ENCODE measurements around the gene EGFLAM.

The EGFLAM gene

DNA sequence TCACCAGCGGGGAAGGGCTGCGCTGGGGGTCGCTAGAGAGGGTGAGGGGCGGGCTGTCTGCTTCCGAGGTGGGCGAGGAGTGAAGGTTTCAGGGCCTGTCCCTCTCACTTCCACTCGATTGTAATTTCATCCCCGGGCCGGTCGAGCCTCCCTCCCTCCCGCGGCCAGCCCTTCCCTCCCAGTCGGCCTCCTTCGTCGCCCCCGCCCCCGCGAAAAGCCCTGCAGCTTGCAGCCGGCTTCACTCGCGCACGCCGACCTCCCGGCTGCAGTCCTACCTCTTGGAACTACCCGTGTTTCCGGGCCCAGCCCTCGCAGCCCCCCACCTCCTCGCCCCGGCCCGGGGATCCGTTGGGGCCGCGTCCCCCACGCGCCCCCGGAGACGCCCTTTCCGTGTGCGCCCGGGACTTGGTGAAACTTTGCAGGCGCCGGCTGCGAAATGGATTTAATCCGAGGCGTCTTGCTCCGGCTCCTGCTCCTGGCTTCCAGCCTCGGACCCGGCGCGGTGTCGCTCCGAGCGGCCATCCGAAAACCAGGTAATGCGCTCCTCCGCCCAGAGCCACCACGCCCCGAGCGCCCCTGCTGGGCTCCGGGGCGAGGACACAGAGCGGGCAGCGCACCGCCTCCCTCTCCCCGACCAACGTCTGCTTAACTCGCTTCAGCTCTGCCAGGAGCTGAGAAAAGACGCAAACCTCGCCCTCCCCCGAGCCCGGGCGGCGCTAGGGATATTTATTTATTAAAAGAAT, at the start of gene EGFLAM:
TSS of gene EGFLAM (plus strand) at position 241 of the 743 bp plus-strand sequence. CDS start at position 437, 196 bp downstream.
- DNase-seq: no peak

DNA sequence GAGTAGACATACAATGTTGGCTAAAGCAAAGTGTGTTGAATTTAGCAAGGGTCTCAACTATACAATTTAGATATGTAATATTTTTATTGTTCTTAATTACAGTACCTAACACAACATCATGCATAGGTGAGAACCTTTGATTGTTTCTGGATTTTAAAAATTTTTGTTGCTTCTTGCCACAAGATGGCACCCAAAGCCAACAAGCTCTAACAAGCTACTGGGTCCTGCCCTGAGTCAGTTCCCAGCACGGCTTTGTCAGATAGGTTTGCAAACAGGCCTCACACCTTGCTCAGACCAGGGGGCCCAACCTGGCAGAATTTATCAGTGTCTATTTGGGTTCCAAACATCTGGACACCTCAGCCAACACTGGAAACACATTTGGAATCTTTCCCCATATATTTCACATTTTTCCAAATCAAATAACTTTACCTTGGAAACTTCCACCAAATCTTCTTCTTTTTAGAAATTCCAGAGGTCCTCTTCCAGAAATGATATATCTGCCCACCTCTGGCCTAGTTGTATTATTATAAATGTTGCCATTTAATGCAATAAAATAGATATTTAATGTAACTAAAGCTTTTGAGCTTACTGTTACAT, 49.5 kb upstream of the EGFLAM start:
- DNase-seq: no peak

DNA sequence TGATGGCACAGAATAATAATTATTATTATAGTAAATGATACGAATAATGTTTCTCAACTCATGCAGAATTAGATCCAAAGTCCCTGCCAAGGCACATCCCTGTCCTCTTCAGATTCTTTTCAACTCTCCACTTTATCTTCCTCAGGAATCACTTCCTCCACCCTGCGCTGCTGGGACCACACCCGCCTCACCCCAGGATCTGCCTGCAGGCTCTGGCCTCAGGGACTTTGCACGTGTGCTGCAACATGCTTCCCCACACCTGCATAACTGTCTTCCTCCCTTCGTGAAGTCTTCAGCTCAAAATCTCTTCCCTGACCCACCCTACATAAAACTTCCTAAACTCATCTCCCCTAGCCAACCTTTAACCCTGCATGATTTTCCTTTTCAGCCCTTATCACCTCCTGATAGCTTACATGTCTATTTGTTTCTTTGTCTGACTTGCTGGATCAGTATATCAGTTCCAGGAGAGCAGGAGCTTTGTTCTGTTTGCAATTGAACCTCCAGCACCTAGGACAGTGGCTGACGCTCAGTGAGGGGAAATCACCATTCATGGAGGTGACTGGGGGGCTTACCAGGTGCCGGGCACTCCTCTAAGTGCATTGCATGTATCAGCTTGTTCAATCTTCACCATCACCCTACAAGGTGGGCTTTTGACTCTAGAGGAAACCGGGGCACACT, 47.5 kb upstream of the EGFLAM start:
- no peak for DNase-seq

DNA sequence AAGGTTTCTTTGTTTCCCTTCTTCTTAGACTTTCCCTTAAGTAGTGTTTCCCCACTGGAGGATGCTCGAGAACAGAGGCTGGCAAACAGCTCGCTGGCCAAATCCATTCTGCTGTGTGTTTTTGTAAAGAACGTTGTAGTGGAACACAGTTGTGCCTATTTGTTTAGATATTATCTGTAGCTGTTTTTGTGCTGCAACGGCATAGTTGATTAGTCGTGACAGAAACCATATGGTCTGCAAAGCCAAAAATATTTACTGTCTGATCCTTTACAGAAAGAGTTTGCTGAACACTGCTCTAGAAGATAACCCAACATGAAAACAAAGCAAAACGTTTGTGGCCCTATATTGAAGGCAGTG, 47.0 kb upstream of the EGFLAM start:
- no peak for DNase-seq

DNA sequence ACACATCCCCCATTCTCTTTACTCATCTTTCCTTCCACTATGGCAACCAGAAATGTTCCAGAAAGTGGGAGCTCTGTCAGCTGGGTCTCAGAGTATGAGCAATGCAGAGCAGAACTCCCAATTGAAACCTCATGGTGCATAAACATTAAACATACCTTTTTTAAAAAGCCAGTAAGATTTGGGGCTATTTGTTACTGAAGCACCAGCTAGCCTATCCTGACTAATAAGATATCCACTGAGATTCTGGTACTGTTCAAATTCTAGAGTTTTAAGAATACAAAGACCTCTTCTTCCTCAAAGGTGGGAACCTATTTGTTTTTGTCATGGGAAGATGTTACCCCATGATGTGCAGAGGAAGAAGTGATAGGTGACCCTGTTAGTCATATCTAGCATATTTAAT, 46.1 kb upstream of the EGFLAM start:
- DNase-seq: no peak

DNA sequence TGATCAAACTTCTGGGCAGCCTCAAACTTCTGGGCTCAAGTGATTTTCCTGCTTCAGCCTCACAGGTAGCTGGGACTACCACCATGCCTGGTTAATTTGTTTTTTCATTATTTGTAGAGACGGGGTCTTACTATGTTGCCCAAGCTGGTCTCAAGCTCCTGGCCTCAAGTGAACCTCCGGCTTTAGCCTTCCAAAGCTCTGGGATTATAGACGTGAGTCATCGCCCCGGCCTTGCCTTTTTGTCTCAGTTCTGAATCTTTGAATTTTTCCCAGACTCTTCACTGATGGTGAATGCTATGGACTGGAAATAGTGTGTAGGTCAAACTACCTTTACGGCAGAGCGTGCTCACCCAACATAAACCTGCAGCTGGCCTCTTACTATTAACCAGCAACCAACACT, 32.3 kb upstream of the EGFLAM start:
- no peak for DNase-seq

DNA sequence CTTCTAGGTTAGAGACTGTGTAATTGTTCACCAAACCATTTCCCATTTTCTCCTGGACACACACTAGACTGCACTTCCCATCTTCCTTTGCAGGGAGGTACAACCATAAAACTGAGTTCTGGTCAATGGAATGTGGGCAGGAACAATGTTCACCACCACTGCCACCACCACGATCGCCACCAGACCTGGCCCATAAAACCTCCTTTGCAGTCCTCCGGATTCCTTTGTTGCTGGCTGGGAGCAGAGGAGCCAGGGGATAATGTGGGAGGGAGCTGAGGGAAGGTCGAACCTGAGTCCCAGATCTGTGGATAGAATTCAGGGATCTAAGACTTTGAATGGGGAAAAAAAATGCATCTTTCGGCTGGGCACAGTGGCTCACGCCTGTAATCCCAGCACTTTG, 29.4 kb upstream of the EGFLAM start:
- DNase-seq: no peak

DNA sequence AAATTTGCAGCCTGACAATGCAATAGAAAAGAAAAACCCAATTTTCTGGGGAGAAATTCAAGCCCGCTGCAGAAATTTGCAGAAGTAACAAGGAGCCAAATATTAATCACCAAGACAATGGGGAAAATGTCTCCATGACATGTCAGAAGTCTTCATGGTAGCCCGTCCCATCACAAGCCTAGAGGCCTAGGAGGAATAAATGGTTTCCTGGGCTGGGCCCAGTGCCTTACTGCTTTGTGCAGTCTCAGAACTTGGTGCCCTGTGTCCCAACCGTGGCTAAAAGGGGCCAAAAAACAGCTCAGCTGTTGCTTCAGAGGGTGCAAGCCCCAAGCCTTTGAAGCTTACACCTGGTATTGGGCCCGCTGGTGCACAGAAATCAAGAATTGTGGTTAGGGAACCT, 23.6 kb upstream of the EGFLAM start:
- no peak for DNase-seq

DNA sequence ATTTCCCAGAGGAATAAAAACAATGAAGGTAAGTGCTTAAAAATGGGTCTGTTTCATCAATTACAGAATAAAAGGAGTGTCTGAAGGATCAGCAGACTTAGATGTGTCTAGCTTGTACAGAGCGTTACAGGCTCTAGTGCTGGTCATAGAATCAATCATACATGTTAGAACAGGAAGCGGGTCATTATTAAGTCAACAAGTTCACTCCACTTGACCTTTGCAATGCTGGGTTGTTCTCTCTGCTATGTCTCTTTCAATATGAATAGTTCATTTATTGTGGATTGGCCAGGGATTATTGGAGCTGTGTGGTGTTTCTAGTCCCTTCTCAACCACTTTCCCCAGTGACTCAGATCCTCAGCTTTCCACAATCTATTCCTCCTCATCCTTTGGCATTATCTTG, 20.7 kb upstream of the EGFLAM start:
- no peak for DNase-seq

DNA sequence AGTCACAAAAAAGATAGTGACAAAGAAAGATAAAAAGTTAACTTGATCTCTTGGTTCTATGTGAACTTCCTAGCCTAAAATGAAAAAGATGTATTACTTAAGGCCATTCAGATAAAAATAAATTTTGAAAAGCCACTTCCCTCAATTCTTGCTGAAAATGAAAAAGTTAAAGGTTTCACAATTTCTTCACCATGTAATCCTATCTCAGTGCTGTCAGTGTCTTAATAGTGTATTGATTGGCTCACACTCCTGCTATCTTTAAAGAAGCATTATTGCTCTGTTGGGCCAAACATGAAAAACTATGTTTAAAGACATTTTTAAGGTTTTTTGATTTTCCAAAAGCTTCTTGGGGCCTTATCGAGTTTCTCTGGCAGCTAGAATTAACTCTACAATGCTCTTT, 18.1 kb upstream of the EGFLAM start:
- DNase-seq: no peak

DNA sequence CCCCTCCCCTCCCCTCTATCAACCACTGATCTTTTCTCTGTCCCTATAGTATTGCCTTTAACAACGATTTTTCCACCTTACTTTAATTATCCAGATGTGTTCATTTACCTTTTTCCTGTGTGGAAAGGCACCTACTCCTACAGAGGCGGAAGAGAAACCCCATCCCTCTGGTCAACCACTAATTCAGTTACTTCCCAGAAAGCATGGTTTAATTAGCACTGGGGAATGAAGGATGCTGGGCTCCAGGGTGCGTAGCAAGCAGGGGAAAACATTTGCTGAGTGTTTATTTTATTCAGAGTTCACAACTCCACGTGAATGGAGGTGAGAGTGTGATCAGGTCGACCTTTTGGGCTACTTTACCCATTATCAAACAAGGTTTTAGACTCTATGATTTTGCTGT, 16.7 kb upstream of the EGFLAM start:
- DNase-seq: no peak

DNA sequence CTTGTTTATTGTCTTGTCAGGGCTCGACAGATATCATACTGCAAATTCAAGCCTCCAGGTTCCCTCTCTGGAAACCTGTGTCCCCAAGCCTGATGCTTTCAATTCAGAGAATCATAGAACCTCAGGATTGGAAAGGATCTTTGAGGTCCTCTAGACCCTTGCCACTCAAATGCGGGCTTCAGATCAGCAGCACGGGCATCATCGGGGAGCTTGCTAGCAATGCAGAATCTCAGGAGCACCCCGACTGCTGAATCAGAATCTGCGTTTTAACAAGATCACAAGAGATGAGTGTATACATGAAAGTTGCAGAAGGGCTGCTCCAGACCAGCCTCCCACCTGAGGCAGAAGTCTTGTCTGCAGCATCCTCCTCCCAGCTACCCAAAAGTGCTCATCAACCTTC, 13.1 kb upstream of the EGFLAM start:
- no peak for DNase-seq

DNA sequence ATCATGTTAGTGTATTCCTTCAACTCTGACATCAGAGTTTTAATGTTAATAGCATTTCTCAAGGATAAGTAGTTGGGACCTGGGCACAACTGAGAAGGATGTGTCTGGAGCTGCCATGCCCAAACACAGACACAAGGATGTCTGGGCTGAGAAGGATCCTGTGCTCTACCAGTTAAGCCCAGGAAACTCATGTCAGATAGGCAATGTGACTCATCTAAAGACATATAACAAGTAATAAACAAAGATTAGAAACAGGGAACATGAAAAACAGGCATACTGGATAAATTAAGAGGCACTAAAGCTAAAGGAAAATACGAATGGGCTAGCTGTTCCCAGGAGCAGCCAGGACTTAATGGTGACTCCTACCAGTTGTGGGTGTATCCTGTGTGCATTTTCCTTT, 9.1 kb upstream of the EGFLAM start:
- DNase-seq: no peak

DNA sequence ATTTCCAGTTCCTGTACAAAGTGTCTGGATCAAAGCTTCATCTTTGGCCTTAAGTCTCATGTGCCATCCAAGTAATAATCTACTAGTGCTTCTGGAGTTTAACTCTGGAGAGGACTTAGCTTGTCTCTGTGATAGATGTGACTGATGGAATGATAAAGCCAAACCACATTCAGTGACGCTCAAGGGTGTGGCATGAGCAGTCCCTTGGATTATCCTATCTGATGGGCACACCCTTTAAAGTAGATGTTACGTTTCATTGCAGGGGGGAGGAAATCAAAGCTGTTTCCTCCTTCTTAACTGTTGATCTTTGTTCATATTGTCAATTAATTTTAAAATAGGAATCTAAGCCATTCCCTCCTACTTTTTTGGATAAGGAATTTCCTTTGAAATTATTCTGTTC, 8.5 kb upstream of the EGFLAM start:
- no peak for DNase-seq

DNA sequence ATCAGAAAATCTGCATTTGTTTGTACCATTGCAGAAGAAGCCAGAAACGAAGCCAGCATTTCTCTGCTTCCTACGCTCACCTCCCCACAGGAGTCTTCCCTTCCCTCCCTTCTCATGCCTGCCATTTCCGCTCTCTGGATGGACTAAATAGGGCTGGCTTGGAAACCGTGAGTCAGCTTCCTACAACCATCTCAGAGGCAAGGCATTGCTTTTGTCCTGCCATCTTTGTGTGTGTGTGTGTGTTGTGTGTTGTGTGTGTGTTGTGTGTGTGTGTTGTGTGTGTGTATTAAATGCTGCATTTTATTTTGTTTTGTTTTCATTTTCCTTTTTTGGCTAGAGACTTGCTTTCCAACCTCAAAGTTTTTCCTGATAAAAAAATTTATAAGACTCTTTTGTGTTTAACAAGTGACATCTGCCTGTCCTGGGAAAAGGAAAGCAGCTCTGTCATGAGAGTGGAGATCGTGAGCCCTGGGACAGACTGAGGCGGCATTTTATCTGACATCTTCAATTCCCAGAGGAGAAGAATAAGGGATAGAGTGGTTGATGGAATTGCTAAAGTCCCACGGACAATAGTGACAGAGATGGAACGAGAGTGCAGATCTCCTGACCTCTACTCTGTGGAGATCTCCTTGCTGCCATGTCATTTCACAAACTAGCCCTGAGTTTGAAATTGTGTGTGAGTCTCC, 7.5 kb upstream of the EGFLAM start:
- no peak for DNase-seq

DNA sequence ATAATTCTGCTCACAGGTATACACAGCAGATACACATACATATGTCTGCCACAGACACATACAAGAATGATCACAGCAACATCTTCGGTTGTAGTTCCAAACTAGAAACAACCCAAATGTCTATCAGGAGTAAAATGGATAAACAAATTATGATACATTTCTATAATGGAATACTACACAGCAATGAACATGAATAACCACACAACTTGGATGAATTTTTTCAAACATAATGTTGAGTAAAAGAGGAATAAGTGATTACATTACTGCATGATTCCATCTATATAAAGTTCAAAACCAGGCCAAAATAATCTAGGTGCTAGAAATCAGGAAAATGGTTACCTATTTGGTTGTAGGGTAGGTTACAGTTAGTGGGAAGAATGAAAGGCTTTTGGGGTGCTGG, 4.6 kb upstream of the EGFLAM start:
- no peak for DNase-seq

DNA sequence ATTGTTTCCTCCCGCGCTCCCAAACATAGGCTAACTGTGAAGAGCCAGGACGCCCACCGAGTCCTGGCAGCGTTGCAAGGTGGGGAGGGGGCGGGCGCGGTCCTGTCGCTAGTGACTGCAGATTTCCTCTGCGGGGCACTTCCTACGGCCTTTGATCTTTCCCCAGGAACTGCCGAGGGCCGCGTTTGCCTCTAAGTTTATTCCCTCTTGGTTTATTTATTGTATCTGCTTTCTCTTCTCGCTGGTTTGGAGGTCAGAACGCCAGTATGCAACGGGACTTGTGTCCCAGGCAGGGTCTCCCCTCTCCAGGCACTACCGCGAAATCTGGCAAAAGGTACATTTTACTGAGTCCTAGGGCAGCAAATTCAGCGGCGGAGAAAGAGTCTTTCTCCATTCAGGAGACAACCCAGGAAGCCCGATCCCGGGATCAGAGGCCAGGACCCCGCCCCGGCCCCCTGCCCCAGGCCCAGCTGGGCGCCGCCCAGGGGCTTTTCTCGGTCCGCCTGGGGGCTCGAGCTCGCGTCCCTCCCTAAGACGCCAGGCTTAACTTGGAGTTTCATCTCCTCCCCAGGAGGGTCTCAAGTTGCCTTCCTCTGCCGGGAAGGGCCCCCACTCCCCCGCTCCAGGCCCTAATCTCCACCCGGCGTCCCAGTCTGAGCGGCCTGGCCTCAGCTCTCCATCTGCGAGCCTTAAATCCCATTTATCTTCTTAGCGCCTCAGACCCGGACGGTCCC, 884 bp upstream of the EGFLAM start:
- no peak for DNase-seq

DNA sequence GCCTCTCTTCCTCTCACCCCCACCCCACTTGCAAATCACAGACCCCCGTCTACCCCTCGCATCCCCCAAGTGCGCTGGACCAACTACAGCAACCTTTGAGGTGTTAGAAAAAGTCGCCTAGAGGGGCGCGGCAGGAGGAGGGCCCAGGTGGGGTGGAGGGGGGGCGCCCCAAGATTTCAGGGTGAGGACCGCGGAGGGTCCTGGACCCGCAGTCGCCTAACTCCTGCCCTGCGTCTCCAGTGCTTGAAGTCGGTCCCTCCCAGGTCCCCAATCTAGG, 379 bp upstream of the EGFLAM start:
- no peak for DNase-seq

DNA sequence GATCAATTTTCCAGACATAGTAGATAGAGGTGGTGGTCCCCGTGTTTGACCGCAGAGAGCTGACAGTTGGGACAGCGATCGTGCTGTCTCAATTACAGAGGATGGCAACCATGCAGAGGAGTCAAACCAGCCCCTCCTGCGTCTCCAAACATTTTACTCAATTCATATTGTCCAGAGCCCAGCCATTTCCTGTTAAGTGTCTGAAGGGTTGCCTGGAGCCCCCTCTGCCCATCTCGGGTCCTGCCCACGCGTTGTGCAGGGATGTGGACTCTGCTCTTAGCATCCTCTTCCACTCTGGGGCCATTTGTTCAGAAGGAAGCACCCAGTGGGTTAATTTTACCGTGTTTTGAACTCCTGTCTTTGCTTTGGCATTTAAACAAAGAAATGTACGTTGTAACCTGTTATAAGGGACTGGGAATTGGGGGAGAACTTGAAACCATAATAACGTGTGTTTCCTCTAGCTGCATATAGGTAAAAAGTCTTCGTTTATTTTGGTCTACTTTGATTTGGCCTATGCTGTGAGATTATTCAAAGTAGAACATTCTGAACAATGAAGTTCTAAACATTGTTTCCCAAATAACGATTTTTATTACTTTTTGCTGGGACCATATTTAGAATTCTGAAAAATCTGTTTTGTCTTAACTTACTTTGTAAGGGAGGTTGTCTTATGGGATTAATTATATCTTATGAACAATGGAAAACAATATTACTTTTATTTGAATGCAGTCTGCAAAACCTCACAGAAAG, 876 bp downstream of the EGFLAM start:
- DNase-seq: no peak

DNA sequence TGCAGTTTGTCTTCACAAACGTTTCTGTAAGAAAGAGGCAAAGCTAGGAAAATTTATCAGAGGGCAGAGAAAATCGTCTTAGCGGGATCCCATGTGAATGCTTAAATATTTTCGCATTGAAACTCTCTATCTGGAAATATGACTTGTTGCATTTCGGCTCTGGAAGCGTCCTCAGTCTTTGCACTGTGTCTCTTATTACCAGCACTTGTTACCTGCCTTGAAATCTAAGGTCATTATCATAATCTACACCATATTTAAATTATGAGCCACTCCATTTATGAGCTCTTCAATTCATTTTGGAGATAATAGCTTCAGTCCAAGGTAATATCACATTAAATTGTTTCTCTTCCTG, 1.4 kb downstream of the EGFLAM start:
- no peak for DNase-seq

DNA sequence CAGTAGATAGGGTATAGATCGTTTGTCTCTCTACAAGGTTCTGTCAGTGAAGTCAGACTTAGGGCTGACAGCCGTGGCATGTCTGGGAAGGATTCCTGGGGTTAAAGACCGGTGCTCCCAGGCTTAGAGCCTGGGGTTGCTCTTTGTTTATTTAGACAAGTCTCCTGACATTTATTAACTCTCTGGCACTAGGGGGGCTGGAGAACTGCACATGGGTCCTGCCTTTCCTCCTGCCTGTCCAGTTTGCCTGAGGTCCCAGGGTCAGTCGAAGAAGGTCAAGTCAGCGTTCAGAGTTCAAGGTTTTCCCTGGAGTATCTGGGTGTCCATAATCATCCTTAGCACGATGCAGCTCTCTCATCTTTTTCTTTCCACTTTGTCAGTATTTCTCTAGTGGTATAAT, 5.6 kb downstream of the EGFLAM start:
- DNase-seq: no peak

DNA sequence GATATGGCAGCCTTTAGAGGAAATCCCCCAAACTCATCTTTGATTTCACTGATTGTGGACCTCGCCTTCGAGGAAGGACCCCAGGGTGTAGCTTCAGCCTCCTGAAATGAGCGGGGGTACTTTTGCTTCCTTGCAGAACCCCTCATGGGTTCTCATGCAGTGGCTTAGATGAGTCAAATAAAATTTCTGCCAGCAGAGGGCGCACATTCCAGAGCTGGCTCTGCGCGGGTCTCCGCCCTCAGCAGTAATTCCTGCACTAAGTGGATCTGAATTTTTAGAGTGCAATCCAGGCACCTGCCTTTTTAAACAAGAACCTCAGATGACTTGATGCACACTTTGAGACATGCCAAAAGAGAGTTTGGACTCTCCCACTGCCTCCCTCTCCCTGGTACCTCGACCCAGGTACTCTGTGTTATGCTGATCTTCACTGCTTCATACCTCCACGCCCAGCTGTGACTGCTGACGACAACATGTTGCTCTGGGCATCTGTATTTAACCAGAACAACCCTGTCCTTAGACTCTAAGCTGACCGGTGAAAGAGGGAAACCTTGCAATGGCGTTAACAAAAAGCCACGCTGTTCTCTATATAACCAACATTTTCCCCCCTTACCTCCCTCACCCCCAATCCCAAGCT, 7.3 kb downstream of the EGFLAM start:
- DNase-seq: peak; percentile 6 to 48
